GM12878 (cell line): ENCODE measurements around the gene PPP1R3E. TPM values are rescaled to one million over a fixed set of nuclear protein-coding genes. Genes with fewer than 3 reads are reported as not detected.
A peak's percentile ranks its signal among the peaks of the same experiment; 100 is the strongest.

ENCODE experiments used
- ATAC-seq: fragments of 200-7000 bp; cut with Tn5 transposase; 3 replicates; pipeline ENCODE4 v1.9.1; 2020; ENCODE audit warnings: mild to moderate bottlenecking, moderate library complexity
- BruUV-seq: library from RNA; stranded (reverse); fragments of 400-500 nt; replicated peaks from 2 replicates; lab custom pipeline; 2021; lab: Mats Ljungman, UMichigan
- CTCF ChIA-PET: fragments of 300-600 bp; sonication (Branson Sonifier 250); formaldehyde crosslinking; extraction: SDS; loops from one replicate; lab custom pipeline; 2021; ENCODE audit warnings: inconsistent platforms; lab: Yijun Ruan, JAX
- POLR2A ChIA-PET: fragments of 350-600 bp; formaldehyde crosslinking; extraction: SDS; loops from one replicate; lab custom pipeline; 2021; ENCODE audit warnings: inconsistent platforms; lab: Charles Lee
- RAD21 ChIA-PET: fragments of 300-600 bp; sonication (Branson Sonifier 250); formaldehyde crosslinking; loops from one replicate; lab custom pipeline; 2023; ENCODE audit warnings: antibody characterized with exemption; ENCODE audit not compliant: unreplicated experiment; lab: Charles Lee
- SMC1A ChIA-PET: fragments of 300-600 bp; sonication (Branson Sonifier 250); formaldehyde crosslinking; loops from one replicate; lab custom pipeline; 2023; ENCODE audit not compliant: unreplicated experiment, uncharacterized antibody; lab: Charles Lee
- DNase-seq: peaks from one replicate; pipeline ENCODE4 v3.0.0-alpha.2; 2011; ENCODE audit warnings: low read depth, low spot score
- FAIRE-seq: peaks from 3 replicates; lab custom pipeline; 2011; peaks lifted over from hg19 to GRCh38; lab: Jason Lieb, UNC
- H2AFZ ChIP-seq: 2 replicates; pipeline ENCODE4 v1.6.0; 2011; ENCODE audit warnings: low read depth, low read length, control low read depth; ENCODE audit not compliant: control insufficient read depth
- H3K27ac ChIP-seq: 2 replicates; pipeline ENCODE4 v1.5.1; 2011; ENCODE audit warnings: control low read depth; ENCODE audit not compliant: control insufficient read depth, insufficient read depth
- H3K27me3 ChIP-seq, 2 experiments: replicated peaks in 1 of 2; 2 replicates each; pipeline versions ENCODE4 v1.6.0 to v1.6.1; 2011; ENCODE audit warnings: low read length in 1 of 2; ENCODE audit not compliant: control insufficient read depth in 2 of 2, insufficient read depth in 2 of 2
- H3K36me3 ChIP-seq, 2 experiments: 2 replicates each; pipeline ENCODE4 v1.5.1; 2011; ENCODE audit warnings: low read length in 1 of 2; ENCODE audit not compliant: control insufficient read depth in 2 of 2, insufficient read depth in 2 of 2
- H3K4me1 ChIP-seq: 2 replicates; pipeline ENCODE4 v1.6.1; 2011; ENCODE audit warnings: mild to moderate bottlenecking, low read length, moderate library complexity, mixed read lengths; ENCODE audit not compliant: control insufficient read depth, insufficient read depth
- H3K4me2 ChIP-seq: 2 replicates; pipeline ENCODE4 v1.6.0; 2011; ENCODE audit warnings: control low read depth; ENCODE audit not compliant: control insufficient read depth, insufficient read depth
- H3K4me3 ChIP-seq: fragments of 200-600 bp; sonication (generic); 2 replicates; pipeline ENCODE4 v1.5.1; 2016
- H3K79me2 ChIP-seq: 2 replicates; pipeline ENCODE4 v1.6.0; 2011; ENCODE audit warnings: low read length; ENCODE audit not compliant: control insufficient read depth, insufficient read depth
- H3K9ac ChIP-seq: 2 replicates; pipeline ENCODE4 v1.8.0; 2011; ENCODE audit warnings: low read length, control low read depth, mixed read lengths; ENCODE audit not compliant: control insufficient read depth, insufficient read depth
- H3K9me3 ChIP-seq: replicated peaks from 3 replicates; pipeline ENCODE4 v1.5.1; 2011; ENCODE audit warnings: mild to moderate bottlenecking, low read length; ENCODE audit not compliant: control insufficient read depth, insufficient read depth
- H4K20me1 ChIP-seq: 2 replicates; pipeline ENCODE4 v1.6.0; 2011; ENCODE audit not compliant: control insufficient read depth, insufficient read depth
- ATF7 ChIP-seq: fragments of 450-650 bp; IDR thresholded peaks from 2 replicates; pipeline ENCODE4 v1.6.1; 2016; ENCODE audit warnings: low read depth, mild to moderate bottlenecking
- CBX3 ChIP-seq: fragments of 200-600 bp; sonication (generic); IDR thresholded peaks from 2 replicates; pipeline ENCODE4 v1.6.1; 2016; ENCODE audit warnings: low read depth, borderline replicate concordance
- FOS ChIP-seq: IDR thresholded peaks from 3 replicates; pipeline ENCODE4 v1.6.1; 2011; ENCODE audit warnings: borderline replicate concordance; ENCODE audit not compliant: insufficient read length; ENCODE audit errors: extremely low read depth
- FOXK2 ChIP-seq: fragments of 450-650 bp; IDR thresholded peaks from 2 replicates; pipeline ENCODE4 v1.6.1; 2017; ENCODE audit warnings: mild to moderate bottlenecking, moderate library complexity
- MXI1 ChIP-seq: fragments of 150-350 bp; IDR thresholded peaks from 2 replicates; pipeline ENCODE4 v1.6.1; 2011; ENCODE audit warnings: low read depth, mild to moderate bottlenecking, inconsistent platforms, low read length, improper control_type of control experiment
- NFYA ChIP-seq: IDR thresholded peaks from 2 replicates; pipeline ENCODE4 v1.6.1; 2011; ENCODE audit warnings: low read depth, mild to moderate bottlenecking, low read length, improper control_type of control experiment, borderline replicate concordance
- NR2C2 ChIP-seq: IDR thresholded peaks from 2 replicates; pipeline ENCODE4 v1.6.1; 2011; ENCODE audit warnings: borderline replicate concordance, low read depth; ENCODE audit not compliant: control insufficient read depth, insufficient read length
- NR2F1 ChIP-seq: fragments of 450-650 bp; conservative IDR thresholded peaks from 2 replicates; pipeline ENCODE4 v1.6.1; 2017; ENCODE audit warnings: mild to moderate bottlenecking
- RAD51 ChIP-seq: fragments of 450-650 bp; IDR thresholded peaks from 2 replicates; pipeline ENCODE4 v1.6.1; 2016; ENCODE audit warnings: moderate library complexity, mild to moderate bottlenecking, inconsistent platforms
- RELA ChIP-seq: fragments of 450-650 bp; IDR thresholded peaks from 2 replicates; pipeline ENCODE4 v1.8.0; 2014; ENCODE audit warnings: borderline replicate concordance; ENCODE audit not compliant: partially characterized antibody
- SP1 ChIP-seq: IDR thresholded peaks from one replicate; pipeline ENCODE4 v1.6.1; 2011; ENCODE audit warnings: low read depth, low read length
- SPI1 ChIP-seq: IDR thresholded peaks from 2 replicates; pipeline ENCODE4 v1.6.1; 2011; ENCODE audit warnings: low read depth, mild to moderate bottlenecking, low read length, moderate library complexity, borderline replicate concordance; ENCODE audit not compliant: insufficient read depth
- WGBS: methylation state at CpG from one replicate; pipeline ENCODE4 v1.1.6; 2016; ENCODE audit warnings: low lambda C conversion rate; ENCODE audit not compliant: insufficient replicate concordance, insufficient coverage; ENCODE audit errors: missing lambda C conversion rate; 5-methylcytosine and 5-hydroxymethylcytosine counted together
- in situ Hi-C: fragments of 300-500 bp; cut with MboI; formaldehyde crosslinking; loops from 9 replicates; pipeline ENCODE4 v1.14.3; 2018; ENCODE audit warnings: mixed read lengths
- intact Hi-C: fragments of 100-400 bp; cut with micrococcal nuclease; formaldehyde crosslinking; loops from one replicate; pipeline ENCODE4 v1.14.2; 2022; ENCODE audit not compliant: unreplicated experiment
- polyA plus RNA-seq, 11 experiments: library from polyadenylated mRNA; depleted of rRNA in 4 of 11; unstranded in 6 of 11; stranded (reverse) in 5 of 11; fragments of >200 nt; fragmentation: Nextera tagmentation in 4 of 11; fragmentation: Illumina TruSeq in 1 of 11; extraction: Ambion mirVana in 4 of 11; extraction: Trizol in 1 of 11; gene quantifications; 1 replicate in 1 of 11; 2 replicates in 10 of 11; pipeline versions ENCODE4 v1.2.1 to v1.2.3, GENCODE V29; 2011 to 2016; ENCODE audit warnings: inconsistent platforms in 2 of 11, missing spikeins in 2 of 11, low read depth in 1 of 11
- total RNA-seq, 4 experiments: library from RNA; depleted of rRNA in 3 of 4; stranded (reverse); fragments of >200 nt in 3 of 4; fragmentation: Illumina TruSeq in 1 of 4; extraction: Trizol in 1 of 4; gene quantifications; 2 replicates each; pipeline versions ENCODE4 v1.2.1 to v1.2.3, GENCODE V29; 2013 to 2021
- TF ChIP-seq, protein P1 (sequence below): fragments of 450-650 bp; IDR thresholded peaks from 2 replicates; pipeline ENCODE4 v1.6.1; 2017; ENCODE audit warnings: mild to moderate bottlenecking
- TF ChIP-seq, protein P2 (sequence below): fragments of 450-650 bp; IDR thresholded peaks from 2 replicates; pipeline ENCODE4 v1.6.1; 2014; ENCODE audit warnings: mild to moderate bottlenecking
- TF ChIP-seq, protein P3 (sequence below): fragments of 450-650 bp; IDR thresholded peaks from 2 replicates; pipeline ENCODE4 v1.6.1; 2018; ENCODE audit warnings: mild to moderate bottlenecking, low read depth, moderate library complexity; ENCODE audit not compliant: partially characterized antibody

PPP1R3E gene
- total and polyA plus RNA-seq, 10 of the 15 experiments (the other 5 are each of a cell fraction or from before 2014, with no cell fraction given) = 4.6 to 26.4 (median 7.1) TPM

DNA sequence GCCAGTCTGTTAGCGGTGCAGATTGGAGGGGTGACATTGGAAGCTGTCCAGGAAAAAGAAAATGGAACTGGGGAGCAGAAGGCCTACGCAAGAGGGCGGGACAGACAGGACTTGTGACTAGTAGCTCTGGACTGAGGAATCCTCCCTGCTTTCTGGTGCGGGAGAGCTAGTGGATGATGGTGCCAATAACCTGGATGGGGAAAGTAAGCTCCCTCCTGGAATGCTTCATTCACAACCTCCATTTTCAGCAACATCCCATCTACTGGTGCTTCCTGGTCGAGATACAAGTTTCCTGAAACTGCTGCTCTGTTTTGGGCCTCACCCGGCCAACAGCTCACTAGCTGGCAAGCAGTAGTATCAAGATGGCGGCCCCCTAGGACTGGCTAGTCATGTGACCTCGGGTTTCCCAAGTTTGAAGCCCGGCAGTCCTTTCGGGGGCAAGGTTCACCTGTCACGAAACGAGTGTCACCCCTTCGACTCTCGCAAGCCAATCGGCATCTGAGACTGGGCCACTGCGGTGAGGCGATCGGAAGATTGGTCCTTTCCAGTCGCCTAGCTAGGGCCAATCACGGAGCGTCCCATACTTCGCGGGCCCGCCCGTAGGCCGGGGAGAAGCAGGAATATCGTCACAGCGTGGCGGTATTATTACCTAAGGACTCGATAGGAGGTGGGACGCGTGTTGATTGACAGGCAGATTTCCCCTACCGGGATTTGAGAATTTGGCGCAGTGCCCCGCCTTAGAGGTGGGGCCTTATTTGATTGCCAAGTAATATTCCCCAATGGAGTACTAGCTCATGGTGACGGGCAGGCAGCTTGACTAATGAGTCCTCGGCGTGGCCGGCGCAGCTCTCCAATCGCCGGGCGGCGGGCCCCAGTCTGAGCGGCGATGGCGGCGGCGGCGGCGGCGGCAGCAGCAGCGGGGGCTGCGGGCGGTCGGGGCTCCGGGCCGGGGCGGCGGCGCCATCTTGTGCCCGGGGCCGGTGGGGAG lies 18.2 kb upstream of the PPP1R3E start, which contains the start of gene PABPN1:
Gene PABPN1, plus strand, starts transcription at position 874 of the 988 bp plus-strand sequence. Its CDS starts 13 bp downstream, at position 887.
- H4K20me1 ChIP-seq = no peaks in the 10 kb centered on the region; the same call in 1 of the 2 replicates
- ChIA-PET SMC1A (interaction anchor here (0.8 to 4.5 kb wide), 13 partner anchors 11 to 892 kb away, joined by 3 to 48 read pairs (median 6); partner anchors contain the start of genes BCL2L2, CHMP4A, HOMEZ and PPP1R3E), RAD21 (interaction anchor here (0.6 to 4.1 kb wide), 10 partner anchors 17 to 226 kb away, joined by 3 to 103 read pairs (median 6); partner anchors contain the start of genes ACIN1, BCL2L2, C14orf119 and HOMEZ), POLR2A (interaction anchor here (0.6 to 6.3 kb wide), 20 partner anchors 8 to 826 kb away, joined by 3 to 98 read pairs (median 4); partner anchors contain the start of genes ACIN1, BCL2L2, C14orf119 and HOMEZ), CTCF (interaction anchor here (0.6 to 7.2 kb wide), 18 partner anchors 10 to 391 kb away, joined by 3 to 77 read pairs (median 8); partner anchors contain the start of genes ACIN1, BCL2L2, C14orf119 and HOMEZ)
- H3K9ac ChIP-seq = peak within 1 kb of the TSS; percentile 97
- peak within 1 kb of the TSS; percentile 79 for H2AFZ ChIP-seq
- H3K79me2 ChIP-seq = peaks cover 23% of the 10 kb centered on the region
- DNase-seq (peak; percentile 99), ATAC-seq (peak; percentile 95), FAIRE-seq (peak; percentile 99)
- peaks cover 10 to 18% of the 10 kb centered on the region in 2 experiments for H3K36me3 ChIP-seq
- intact Hi-C loops = loop anchor here (1.0 to 5.0 kb wide), 3 partner anchors 20 to 236 kb away; partner anchors contain the start of genes NGDN and THTPA
- H3K4me1 ChIP-seq = peaks cover 13% of the 10 kb centered on the region
- in situ Hi-C loops = loop anchor here (5.0 to 25.0 kb wide), 2 partner anchors 236 to 791 kb away; partner anchors contain the start of genes DCAF11, NRL and THTPA
- H3K27me3 ChIP-seq = no peaks in the 10 kb centered on the region
- no peaks in the 10 kb centered on the region for H3K9me3 ChIP-seq
- WGBS = 7% methylated on average over 44 of the region's 63 CpGs
- no TSS peak for BruUV-seq
- H3K4me2 ChIP-seq = peak within 1 kb of the TSS; percentile 99
- H3K4me3 ChIP-seq = peak within 1 kb of the TSS; percentile 99
- peak within 1 kb of the TSS; percentile 87 for H3K27ac ChIP-seq
- TF ChIP-seq NR2F1 (peak; percentile 88), SP1 (peak; percentile 97), MXI1 (peak; percentile 87), NR2C2 (no peak), ATF7 (peak; percentile 90), CBX3 (no peak), RAD51 (peak; percentile 98), FOS (peak; percentile 93), SPI1 (no peak), NFYA (peak; percentile 84), FOXK2 (peak; percentile 57), RELA (no peak)
- TF ChIP-seq, protein P1, sequence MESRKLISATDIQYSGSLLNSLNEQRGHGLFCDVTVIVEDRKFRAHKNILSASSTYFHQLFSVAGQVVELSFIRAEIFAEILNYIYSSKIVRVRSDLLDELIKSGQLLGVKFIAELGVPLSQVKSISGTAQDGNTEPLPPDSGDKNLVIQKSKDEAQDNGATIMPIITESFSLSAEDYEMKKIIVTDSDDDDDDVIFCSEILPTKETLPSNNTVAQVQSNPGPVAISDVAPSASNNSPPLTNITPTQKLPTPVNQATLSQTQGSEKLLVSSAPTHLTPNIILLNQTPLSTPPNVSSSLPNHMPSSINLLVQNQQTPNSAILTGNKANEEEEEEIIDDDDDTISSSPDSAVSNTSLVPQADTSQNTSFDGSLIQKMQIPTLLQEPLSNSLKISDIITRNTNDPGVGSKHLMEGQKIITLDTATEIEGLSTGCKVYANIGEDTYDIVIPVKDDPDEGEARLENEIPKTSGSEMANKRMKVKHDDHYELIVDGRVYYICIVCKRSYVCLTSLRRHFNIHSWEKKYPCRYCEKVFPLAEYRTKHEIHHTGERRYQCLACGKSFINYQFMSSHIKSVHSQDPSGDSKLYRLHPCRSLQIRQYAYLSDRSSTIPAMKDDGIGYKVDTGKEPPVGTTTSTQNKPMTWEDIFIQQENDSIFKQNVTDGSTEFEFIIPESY = no peak
- TF ChIP-seq, protein P2, sequence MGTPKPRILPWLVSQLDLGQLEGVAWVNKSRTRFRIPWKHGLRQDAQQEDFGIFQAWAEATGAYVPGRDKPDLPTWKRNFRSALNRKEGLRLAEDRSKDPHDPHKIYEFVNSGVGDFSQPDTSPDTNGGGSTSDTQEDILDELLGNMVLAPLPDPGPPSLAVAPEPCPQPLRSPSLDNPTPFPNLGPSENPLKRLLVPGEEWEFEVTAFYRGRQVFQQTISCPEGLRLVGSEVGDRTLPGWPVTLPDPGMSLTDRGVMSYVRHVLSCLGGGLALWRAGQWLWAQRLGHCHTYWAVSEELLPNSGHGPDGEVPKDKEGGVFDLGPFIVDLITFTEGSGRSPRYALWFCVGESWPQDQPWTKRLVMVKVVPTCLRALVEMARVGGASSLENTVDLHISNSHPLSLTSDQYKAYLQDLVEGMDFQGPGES = peak; percentile 97
- TF ChIP-seq, protein P3, sequence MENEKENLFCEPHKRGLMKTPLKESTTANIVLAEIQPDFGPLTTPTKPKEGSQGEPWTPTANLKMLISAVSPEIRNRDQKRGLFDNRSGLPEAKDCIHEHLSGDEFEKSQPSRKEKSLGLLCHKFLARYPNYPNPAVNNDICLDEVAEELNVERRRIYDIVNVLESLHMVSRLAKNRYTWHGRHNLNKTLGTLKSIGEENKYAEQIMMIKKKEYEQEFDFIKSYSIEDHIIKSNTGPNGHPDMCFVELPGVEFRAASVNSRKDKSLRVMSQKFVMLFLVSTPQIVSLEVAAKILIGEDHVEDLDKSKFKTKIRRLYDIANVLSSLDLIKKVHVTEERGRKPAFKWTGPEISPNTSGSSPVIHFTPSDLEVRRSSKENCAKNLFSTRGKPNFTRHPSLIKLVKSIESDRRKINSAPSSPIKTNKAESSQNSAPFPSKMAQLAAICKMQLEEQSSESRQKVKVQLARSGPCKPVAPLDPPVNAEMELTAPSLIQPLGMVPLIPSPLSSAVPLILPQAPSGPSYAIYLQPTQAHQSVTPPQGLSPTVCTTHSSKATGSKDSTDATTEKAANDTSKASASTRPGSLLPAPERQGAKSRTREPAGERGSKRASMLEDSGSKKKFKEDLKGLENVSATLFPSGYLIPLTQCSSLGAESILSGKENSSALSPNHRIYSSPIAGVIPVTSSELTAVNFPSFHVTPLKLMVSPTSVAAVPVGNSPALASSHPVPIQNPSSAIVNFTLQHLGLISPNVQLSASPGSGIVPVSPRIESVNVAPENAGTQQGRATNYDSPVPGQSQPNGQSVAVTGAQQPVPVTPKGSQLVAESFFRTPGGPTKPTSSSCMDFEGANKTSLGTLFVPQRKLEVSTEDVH = peak; percentile 49
